Neural progenitor cell (in vitro differentiated cells): ENCODE measurements around the gene CNNM2.

Source experiments
- EZH2phosphoT487 ChIP-seq: fragments of 200-600 bp; sonication (generic); IDR thresholded peaks from 2 replicates; pipeline ENCODE4 v1.6.1; 2017; ENCODE audit warnings: antibody characterized with exemption
- TF ChIP-seq, protein P1 (sequence below): fragments of 200-600 bp; sonication (generic); IDR thresholded peaks from 2 replicates; pipeline ENCODE4 v1.5.1; 2017; ENCODE audit warnings: antibody characterized with exemption, mild to moderate bottlenecking

DNA sequence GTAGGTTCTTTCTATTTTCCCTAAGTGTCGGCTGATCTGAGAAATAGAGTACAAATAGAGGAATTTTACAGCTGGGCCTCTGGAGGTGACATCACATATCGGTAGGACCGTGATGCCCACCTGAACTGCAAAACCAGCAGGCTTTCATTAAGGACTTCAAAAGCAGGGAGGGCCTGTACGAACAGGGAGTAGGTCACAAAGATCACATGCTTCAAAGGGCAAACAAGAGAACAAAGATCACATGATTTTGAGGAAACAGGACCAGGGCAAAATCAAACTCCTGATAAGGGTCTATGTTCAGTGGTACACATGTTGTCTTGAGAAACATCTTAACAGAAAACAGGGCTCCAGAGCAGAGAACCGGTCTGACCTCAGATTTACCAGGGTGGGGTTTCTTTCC lies 88.9 kb downstream of the CNNM2 start:
- TF ChIP-seq, protein P1, sequence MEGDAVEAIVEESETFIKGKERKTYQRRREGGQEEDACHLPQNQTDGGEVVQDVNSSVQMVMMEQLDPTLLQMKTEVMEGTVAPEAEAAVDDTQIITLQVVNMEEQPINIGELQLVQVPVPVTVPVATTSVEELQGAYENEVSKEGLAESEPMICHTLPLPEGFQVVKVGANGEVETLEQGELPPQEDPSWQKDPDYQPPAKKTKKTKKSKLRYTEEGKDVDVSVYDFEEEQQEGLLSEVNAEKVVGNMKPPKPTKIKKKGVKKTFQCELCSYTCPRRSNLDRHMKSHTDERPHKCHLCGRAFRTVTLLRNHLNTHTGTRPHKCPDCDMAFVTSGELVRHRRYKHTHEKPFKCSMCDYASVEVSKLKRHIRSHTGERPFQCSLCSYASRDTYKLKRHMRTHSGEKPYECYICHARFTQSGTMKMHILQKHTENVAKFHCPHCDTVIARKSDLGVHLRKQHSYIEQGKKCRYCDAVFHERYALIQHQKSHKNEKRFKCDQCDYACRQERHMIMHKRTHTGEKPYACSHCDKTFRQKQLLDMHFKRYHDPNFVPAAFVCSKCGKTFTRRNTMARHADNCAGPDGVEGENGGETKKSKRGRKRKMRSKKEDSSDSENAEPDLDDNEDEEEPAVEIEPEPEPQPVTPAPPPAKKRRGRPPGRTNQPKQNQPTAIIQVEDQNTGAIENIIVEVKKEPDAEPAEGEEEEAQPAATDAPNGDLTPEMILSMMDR = no peak
- no peak for TF ChIP-seq EZH2phosphoT487
